ENCODE measurements around the gene HOXB3. TPM values are rescaled to one million over a fixed set of nuclear protein-coding genes. Genes with fewer than 3 reads are reported as not detected.
A peak's percentile ranks its signal among the peaks of the same experiment; 100 is the strongest.

The HOXB3 gene
- polyA plus RNA-seq, 1 donor (not counting 4 experiments of a cell fraction or from before 2014, with no cell fraction given): 1.1 TPM

DNA sequence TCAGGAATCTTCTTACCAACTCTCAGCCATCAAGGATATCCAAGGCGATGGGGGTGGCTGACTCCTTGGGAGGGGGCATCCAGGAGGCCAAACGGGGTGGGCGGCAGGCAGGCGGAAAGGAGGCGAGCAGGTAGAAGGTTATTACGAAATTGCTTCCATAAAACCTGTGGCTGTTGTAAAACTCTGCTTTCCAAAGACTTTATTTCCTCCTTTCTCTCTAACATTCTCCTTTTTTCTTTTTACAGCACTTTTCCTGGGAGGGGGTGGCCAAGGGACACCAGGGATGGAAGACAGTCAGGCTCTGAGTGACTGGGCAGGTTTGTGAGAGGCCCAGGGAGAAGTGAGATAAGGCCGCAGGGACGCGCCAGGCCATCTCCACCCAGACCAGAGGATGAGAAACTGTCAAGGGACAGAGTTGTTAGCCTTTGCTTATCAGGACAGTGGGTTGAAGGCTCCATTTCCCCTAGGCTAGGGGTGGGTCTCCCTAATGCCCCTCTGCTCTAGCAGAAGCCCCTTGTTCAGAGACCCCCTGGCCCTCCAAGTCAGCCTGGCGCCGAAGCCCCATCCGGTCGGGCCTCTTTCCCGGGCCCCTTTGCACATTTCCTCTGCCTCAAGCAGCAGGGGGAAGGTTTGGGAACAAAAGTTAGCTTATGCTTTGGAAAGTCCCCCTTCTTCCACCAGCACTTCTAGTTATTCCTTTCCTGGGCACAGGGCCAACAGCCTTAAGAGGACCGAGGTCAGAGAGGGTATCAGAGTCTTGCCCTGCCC lies 41.1 kb upstream of the HOXB3 start:
- Histone ChIP-seq H3K9ac (ENCODE audit: control insufficient read depth, extremely low read depth, insufficient read depth, low read length) (no peak overlapping the region), H4K20me1 (ENCODE audit: control insufficient read depth, extremely low read depth, insufficient read depth, low read length) (peaks cover 9% of the 10 kb centered on the region), H3K27ac (ENCODE audit: control insufficient read depth, insufficient read depth, low read length) (no peak overlapping the region), H3K36me3 (ENCODE audit: control insufficient read depth in 2 of 2, extremely low read depth in 1 of 2, insufficient read depth in 2 of 2, low read length in 2 of 2) (no peaks in the 10 kb centered on the region), H3K4me3 (ENCODE audit: control insufficient read depth in 2 of 3, extremely low read depth in 1 of 3, insufficient read depth in 2 of 3, low read depth in 1 of 3, low read length in 3 of 3) (no peak overlapping the region), H2AFZ (ENCODE audit: control insufficient read depth, low read length) (no peak overlapping the region), H3K79me2 (ENCODE audit: control insufficient read depth, insufficient read depth, low read length) (no peaks in the 10 kb centered on the region), H3K9me3 (ENCODE audit: control insufficient read depth, low read depth, low read length) (no peaks in the 10 kb centered on the region), H3K9me1 (ENCODE audit: control insufficient read depth, extremely low read depth, insufficient read depth, low read length) (no peaks in the 10 kb centered on the region), H3K27me3 (ENCODE audit: control insufficient read depth, extremely low read depth, insufficient read depth, low read length) (peaks cover 100% of the 10 kb centered on the region), H3K4me2 (ENCODE audit: control insufficient read depth, extremely low read depth, insufficient read depth, low read depth, low read length) (no peak overlapping the region), H3K4me1 (ENCODE audit: control insufficient read depth, extremely low read depth, insufficient read depth, low read length) (no peaks in the 10 kb centered on the region)
- TF ChIP-seq EZH2 (IDR thresholded peaks at IDR 0.05; ENCODE audit: low read length): peak; percentile 10
- TF ChIP-seq, protein P1, sequence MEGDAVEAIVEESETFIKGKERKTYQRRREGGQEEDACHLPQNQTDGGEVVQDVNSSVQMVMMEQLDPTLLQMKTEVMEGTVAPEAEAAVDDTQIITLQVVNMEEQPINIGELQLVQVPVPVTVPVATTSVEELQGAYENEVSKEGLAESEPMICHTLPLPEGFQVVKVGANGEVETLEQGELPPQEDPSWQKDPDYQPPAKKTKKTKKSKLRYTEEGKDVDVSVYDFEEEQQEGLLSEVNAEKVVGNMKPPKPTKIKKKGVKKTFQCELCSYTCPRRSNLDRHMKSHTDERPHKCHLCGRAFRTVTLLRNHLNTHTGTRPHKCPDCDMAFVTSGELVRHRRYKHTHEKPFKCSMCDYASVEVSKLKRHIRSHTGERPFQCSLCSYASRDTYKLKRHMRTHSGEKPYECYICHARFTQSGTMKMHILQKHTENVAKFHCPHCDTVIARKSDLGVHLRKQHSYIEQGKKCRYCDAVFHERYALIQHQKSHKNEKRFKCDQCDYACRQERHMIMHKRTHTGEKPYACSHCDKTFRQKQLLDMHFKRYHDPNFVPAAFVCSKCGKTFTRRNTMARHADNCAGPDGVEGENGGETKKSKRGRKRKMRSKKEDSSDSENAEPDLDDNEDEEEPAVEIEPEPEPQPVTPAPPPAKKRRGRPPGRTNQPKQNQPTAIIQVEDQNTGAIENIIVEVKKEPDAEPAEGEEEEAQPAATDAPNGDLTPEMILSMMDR (optimal IDR thresholded peaks at IDR 0.05 in 1 of 3, IDR thresholded peaks at IDR 0.05 in 1 of 3, conservative IDR thresholded peaks at IDR 0.05 in 1 of 3; ENCODE audit: extremely low read depth in 1 of 3, insufficient read depth in 2 of 3, low read length in 3 of 3): no peak
- FAIRE-seq: no peak
- DNase-seq (ENCODE audit: low read depth, low spot score): no peak
- dilution Hi-C loops (cut with MboI; ENCODE audit: extremely low pct_ligation_motif_present, low sequenced_read_pairs): no loop called here

DNA sequence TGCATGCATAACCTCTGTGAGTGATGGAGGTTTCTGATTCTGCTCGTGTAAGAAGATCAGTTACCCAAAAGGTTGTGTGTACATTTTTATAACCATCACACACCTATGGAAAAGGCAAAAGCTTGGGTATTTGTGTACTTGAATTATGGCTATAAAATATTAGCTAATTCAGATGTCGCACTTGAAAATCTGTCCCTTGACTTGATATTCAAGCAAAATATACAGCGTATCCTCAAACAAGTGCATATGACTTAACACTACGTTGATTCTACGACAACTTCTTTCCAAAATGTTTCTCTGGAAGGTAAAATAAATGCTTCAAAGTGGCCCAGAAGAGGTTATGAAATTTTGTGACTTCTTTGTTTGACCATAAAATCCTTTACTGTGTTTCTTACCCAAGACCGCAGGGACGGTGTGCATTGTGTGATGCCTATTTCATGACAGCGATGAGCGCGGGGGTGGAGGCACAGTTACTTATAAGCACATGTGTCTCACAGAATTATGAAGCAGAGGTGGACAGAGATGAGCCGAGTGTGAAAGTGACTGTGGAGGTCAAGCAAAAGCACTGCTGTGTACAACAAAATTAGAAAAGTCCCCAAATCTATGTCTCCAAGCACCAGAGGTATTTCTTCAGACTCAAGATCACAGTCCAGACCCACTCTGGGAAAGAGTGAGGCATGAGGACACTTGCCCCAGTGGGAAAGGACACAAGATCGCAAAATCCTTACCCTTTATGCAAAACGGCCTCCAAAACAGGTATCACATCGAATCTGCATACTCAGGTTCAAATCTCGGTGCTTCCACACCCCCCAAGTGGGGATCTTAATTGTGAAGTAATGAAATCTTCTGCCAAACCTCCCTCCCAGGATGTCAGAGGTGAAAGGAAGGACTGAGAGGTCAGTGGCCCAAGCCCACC lies 40.2 kb upstream of the HOXB3 start:
- DNase-seq (ENCODE audit: low read depth, low spot score) (no peak), FAIRE-seq (no peak)
- TF ChIP-seq, protein P1 (optimal IDR thresholded peaks at IDR 0.05 in 1 of 3, IDR thresholded peaks at IDR 0.05 in 1 of 3, conservative IDR thresholded peaks at IDR 0.05 in 1 of 3; ENCODE audit: extremely low read depth in 1 of 3, insufficient read depth in 2 of 3, low read length in 3 of 3): no peak
- TF ChIP-seq EZH2 (IDR thresholded peaks at IDR 0.05; ENCODE audit: low read length): peak; percentile 38
- no peaks in the 10 kb centered on the region for H3K79me2 ChIP-seq (ENCODE audit: control insufficient read depth, insufficient read depth, low read length)
- H3K9ac ChIP-seq (ENCODE audit: control insufficient read depth, extremely low read depth, insufficient read depth, low read length): no peak overlapping the region
- dilution Hi-C loops (cut with MboI; ENCODE audit: extremely low pct_ligation_motif_present, low sequenced_read_pairs): no loop called here
- H3K9me3 ChIP-seq (ENCODE audit: control insufficient read depth, low read depth, low read length): no peaks in the 10 kb centered on the region
- no peak overlapping the region for H3K27ac ChIP-seq (ENCODE audit: control insufficient read depth, insufficient read depth, low read length)
- H3K4me3 ChIP-seq (ENCODE audit: control insufficient read depth in 2 of 3, extremely low read depth in 1 of 3, insufficient read depth in 2 of 3, low read depth in 1 of 3, low read length in 3 of 3): no peak overlapping the region
- no peaks in the 10 kb centered on the region for H3K36me3 ChIP-seq (ENCODE audit: control insufficient read depth in 2 of 2, extremely low read depth in 1 of 2, insufficient read depth in 2 of 2, low read length in 2 of 2)
- H3K9me1 ChIP-seq (ENCODE audit: control insufficient read depth, extremely low read depth, insufficient read depth, low read length): no peaks in the 10 kb centered on the region
- peaks cover 100% of the 10 kb centered on the region for H3K27me3 ChIP-seq (ENCODE audit: control insufficient read depth, extremely low read depth, insufficient read depth, low read length)
- H2AFZ ChIP-seq (ENCODE audit: control insufficient read depth, low read length): no peak overlapping the region
- peaks cover 9% of the 10 kb centered on the region for H4K20me1 ChIP-seq (ENCODE audit: control insufficient read depth, extremely low read depth, insufficient read depth, low read length)
- H3K4me2 ChIP-seq (ENCODE audit: control insufficient read depth, extremely low read depth, insufficient read depth, low read depth, low read length): no peak overlapping the region
- H3K4me1 ChIP-seq (ENCODE audit: control insufficient read depth, extremely low read depth, insufficient read depth, low read length): peaks cover 3% of the 10 kb centered on the region
